T1000 (cell line): Measurements from ENCODE around the gene FRMPD4.

ENCODE experiments used
- DNase-seq: peaks from one replicate; lab custom pipeline; 2025; ENCODE audit warnings: mixed read lengths; lab: John Stamatoyannopoulos, UW

FRMPD4 gene

DNA sequence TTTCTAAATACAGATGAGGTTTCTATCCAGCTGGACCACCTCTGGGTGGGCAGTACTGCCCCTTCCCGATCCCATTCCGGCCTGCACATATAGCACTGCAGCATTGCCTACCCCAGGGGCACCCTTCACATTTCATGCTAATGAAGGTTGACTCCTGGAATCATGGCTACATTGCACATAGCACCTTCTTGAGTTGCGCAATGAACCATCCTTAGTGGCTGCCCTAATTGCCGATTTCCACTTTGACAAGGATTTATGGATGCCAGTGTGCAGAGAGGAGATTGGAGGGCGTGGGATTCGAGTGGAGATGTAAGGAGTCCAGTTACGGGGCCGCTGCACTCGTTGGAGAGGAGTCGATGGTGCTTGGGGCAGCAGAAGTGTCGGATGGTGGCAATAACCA is 229.0 kb downstream of the FRMPD4 start:
- DNase-seq = no peak

DNA sequence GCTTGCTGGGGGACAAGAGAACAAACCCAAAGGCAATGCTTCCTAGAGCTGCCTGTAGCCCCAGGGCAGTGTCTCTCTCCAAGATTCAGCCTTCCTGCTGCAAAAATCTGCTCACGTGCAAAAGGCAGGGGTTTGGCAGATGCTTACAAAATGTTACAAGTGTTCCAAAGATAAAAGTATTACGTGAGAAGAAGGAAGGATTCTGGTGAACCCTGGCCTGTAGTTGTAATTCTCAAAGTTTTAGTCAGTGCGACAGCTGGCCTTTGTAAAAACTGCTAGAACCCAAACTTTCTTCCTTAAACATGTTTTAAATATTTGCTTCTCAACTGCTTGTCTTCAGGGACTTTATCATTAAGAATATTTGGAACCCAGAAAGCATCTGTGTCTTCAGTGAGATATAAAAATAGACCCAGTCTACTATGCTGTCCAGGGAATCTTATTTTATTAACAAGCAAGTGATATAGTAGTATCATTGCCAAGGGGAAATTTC is 232.3 kb downstream of the FRMPD4 start:
- no peak for DNase-seq

DNA sequence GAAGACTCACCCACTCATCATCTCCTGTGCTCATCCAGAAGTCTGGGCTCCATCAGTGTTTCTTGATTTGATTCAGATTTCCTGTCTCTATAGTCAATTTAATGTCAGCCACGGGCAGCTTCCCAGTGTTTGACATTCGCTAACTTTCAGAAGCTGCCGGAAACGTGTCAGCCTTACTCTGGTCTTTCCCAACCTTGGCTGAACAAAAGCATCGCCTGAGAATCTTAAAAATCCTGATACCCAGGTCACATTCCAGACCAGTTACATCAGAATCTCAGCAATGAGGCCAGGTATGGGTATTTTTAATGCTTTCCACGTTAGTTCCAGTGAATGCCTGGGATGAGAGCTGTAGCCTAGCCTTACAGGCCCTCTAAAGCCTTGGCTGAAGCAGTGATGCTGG is 233.8 kb downstream of the FRMPD4 start:
- DNase-seq = no peak

DNA sequence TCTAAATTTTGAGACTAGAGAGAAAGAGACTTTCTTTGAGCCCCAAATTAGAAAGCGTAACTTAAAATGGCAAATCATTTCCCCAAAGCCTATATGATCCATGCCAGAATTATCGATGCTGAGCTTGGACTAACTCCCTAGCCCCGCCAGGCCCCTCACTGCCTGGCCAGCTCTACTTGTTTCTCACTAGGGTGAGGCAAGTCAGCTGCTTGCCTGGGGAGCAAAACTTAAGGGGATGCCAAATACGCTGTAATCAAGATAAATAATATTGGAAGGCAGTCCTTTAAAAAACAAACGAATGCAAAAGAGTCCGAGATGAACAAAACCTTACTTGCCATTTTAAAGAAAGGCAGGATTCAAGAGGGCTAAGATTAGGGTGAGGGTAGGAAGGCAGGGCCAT is 236.0 kb downstream of the FRMPD4 start:
- no peak for DNase-seq

DNA sequence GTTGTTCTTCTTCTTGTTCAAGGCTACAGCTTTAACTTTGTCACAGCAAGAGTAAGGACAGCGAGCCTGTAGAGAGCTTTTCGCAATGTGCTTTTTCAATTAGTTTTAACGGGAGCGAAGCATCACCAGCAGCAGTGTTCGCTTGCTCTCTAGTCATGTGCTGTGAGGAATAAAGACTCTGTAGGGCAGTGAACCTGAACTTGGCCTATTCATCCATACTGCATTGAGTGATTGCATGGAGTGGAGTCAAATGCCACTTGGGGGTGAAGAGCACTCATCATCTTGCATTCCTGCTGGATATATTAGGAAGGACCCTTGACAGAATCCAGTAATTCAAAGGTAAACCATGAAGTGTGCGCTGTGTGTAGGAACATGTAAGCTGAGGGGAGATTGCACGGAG is 240.0 kb downstream of the FRMPD4 start:
- no peak for DNase-seq

DNA sequence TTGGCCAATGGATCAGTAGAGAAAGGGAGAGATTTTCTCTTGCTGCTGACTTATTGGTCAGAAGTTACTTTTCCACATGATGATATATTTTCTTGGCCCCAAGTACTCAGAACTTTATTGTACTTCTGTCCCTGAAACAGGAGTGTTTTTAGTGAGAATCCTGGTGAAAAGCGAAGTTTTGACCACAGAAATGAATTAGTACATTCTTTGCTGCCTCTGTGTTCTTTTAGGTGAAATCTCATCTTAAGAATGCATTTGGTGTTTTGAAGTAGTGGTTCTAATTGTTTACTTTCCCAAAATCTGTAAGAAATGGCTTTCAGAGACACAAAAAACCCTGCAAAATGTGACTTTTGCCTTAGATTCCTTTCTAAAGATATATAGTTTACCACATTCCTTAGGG is 240.4 kb downstream of the FRMPD4 start:
- no peak for DNase-seq

DNA sequence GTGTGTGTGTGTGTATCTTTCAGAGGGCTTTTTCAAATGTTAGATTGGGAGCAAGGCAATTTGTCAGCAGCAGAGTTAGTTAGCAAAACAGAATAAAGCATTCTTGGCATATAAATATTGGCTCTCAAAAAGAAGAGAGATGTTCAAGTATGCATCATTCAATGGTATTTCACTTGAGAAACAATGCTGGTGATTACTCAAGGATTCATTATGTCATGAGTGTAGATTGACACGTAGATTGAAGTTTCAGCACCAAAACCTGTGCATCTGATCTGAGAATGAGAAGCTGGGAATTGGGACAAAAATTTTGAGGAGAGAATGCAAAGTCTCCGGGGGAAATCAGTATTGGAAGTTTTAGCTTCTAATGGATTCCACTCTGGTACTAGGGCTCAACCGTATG is 241.4 kb downstream of the FRMPD4 start:
- DNase-seq = no peak

DNA sequence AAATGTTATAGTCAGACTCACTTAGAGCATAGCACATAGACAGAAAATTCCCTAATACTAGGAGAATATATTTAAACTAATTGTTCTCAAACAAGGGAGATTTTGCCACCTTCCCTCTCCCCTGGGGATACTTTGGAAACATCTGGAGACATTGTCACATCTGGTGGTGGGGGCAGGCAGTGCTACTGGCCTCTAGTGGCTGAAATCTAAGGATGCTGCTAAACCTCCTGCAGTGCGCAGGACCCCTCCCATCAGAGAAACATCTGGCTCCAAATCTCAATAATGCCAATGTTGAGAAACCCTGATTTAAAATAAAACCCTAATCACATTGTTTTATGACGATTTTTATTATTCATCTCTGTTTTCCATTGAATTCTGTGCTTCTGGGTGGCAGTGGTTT is 244.9 kb downstream of the FRMPD4 start:
- DNase-seq = no peak

DNA sequence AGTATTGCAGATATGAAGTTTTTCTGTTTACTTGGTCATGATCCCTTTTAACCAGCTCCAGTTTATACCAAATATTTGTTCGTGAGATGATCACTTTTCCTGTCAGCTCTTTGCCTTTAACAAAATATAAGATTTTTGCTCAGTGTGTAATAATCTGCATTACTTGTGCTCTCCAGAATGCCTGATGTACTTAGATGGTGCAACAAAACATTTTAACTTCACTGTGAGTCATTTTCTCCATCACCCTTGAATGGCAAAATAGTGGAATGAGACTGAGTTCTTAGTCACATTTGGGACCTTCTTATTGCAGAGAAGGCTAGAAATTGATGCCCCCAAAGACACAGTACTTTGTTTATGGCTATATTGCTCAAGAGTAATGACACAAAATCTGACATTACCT is 252.0 kb downstream of the FRMPD4 start:
- DNase-seq = no peak

DNA sequence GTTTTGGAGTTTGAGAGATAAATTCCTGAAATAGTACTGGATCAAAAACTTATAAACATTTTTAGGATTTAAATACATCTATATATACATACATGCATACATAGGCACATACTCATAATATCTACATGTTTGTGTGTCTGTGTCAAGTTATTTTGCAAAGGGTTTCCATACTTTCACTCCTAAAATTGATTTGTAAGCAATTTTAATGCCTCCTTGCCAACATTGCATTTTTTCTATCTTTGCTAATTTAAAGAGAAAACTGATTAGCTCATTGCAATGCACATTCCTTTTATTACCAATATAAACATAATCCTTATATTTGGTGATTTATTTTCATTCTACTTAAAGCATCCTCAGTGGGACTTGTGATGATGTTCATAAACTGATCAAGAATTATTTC is 258.3 kb downstream of the FRMPD4 start:
- no peak for DNase-seq

DNA sequence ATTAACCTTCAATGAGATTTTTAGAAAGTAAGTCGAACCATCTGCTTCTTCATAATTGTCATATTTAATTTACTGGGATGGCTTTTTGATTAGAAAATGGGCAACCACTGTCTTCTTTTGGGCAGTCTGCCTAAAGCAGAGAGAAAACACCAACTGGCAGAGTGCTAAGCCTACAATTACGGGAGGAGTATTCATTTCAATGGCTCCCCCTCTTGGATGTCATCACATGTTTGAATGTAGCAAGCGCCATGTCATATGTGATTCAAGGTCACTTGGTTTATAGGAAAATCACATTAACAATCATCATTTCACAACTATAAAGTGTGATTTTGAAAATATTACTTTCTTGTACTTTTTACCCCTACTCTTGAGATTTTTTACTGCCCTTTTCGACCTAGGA is 261.9 kb downstream of the FRMPD4 start:
- no peak for DNase-seq

DNA sequence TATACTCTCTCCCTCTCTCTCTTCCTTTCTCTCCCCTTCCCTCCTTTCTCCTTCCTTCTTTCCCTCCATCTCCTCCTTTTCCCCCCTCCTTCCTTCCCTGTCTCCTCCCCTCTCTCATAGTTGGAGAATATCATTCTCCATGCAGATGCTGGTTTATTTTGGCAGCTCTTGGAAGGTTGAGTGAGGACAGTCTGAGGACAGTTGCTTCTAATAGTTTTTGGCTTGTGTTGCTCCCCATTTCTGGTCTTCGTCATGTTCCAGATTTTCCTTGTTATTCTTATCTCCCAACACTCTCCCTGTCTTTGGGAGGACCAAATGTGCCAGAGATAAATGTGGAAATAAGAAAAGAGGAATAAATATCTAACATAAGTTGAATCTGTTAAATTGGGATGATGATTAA is 263.0 kb downstream of the FRMPD4 start:
- no peak for DNase-seq

DNA sequence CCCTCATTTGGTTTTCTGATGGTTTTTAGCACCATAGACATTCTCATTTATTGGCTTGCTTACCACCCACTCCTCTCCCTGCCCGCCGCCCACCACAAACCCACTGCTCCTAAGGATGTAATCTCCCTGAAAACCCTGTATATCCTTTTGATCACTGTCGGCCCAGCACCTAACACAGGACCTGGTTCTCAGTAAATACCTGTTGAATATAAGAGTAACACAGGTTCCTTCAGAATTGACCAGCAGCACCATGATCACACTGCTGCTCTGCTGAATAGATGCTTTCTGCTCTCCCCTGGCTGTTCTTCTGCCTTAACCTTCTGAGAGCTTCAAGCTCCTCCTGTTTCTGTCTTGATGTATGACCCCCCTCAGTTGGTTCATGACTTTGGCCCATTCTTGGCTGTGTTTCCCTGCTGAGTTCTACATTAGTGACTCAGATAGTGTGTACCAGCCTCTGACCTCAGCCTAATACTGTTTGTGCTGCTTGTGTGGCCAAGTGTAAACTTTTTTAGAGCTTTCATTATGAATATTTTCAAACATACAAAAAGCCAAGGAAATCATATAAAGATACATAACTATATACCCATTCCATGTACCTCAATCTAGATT is 265.3 kb downstream of the FRMPD4 start:
- DNase-seq = no peak

DNA sequence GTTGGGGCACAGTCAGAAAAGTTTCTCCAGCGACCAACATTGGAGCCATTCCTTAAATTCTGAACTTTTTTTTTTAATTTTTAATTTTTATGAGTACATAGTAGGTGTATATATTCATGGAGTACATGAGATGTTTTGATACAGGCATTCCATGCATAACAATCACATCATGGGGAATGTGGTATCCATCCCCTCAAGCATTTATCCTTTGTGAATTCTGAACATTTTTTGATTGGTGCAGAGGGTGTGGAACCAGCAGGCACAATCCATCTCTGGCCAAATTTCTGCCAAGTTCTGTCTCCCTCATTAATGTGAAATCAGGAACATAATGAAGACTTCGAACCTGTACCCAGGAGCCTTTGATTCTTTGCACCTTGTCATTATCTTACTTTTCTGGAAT is 267.0 kb downstream of the FRMPD4 start:
- DNase-seq = no peak

DNA sequence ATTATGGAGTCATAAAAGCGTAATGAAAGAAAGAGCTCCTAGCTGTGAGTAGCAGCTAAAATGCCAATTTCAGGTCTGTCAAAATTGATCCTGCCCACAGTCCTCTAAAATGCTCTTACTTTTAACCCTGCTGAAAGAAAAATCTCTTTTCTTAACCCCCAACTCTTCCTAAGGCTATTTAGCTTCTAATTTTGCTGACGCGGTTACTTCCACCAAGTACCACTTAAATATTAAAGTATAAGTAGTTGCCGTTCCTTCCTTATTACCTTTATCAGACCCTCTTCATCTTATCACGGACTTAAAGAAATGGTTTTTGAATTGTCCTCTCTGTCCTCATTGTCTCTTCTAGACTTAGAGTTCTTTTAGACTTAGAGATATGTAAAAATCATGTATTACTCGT is 272.2 kb downstream of the FRMPD4 start:
- no peak for DNase-seq

DNA sequence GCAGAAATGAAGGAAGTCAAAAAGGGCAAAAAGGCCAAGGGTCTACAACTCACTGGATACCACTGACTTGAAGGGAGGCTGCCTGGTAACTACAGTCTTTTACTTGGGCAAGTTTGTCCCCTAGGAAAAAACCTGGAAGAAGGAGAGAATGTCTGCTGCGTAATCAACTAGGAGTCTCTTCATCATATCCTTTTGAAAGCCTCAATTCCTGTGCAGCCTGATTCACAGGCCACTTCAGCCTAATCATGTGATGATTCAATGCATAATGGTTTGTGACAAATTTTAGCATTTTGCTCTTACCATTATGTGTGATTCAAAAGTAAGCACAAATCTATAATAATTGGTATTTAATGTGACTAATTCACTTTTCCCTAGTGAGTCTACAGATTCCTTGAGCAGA is 273.6 kb downstream of the FRMPD4 start:
- DNase-seq = no peak

DNA sequence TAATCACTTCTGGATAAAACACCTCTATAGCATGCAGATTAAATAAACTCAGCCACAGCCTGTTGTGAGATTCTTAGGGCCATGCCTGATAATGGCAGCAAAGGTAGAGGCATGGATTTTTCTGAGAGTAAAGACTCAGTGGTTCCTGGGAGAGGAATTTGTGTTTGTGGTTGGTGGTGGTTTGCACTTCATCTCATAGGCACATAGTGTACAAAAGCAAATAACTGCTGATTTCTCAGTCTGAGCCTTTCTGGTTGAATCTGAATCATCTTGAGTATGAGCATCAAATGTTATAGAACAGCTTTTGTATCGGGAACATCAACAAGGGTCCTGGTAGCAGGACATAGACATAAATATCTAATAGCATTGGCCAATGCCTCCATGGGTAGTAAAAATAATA is 274.3 kb downstream of the FRMPD4 start:
- DNase-seq = no peak

DNA sequence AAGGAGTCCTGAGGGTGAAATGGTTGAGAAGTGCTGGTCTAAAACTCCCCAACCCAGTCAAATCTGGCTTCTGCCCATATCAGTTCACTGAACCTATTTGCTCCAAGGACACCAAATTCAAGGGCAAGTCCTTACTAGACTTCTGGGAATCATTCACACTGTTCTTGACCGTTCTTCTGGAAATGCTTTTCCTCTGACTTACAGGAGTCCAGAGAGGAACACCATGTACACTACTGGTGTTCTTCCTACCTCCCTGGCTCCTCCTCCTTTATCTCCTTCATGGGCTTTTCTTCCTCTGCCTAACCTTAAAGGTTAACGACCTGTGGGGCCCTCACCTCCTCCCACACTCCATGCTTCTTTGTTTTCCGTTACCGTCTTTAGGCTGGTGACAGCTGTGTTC is 281.3 kb downstream of the FRMPD4 start:
- no peak for DNase-seq

DNA sequence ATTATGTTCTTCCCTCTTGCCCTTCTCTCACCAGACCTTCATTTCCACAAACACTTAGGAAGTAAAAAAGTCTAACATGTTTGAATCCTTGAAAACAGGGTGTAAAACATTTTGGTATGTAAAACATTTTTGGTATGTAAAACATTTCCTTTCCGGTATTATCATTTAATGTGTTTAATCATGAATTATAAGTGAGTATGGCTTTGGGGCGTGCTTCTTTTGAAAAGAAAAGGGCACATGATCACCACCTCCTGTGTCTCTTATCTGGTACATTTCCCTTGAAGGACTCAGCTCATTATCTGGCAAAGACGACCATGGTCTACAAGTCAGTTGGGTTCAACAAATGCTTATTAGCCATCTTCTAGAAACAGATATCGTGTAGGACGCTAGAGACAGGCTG is 283.6 kb downstream of the FRMPD4 start:
- DNase-seq = no peak

DNA sequence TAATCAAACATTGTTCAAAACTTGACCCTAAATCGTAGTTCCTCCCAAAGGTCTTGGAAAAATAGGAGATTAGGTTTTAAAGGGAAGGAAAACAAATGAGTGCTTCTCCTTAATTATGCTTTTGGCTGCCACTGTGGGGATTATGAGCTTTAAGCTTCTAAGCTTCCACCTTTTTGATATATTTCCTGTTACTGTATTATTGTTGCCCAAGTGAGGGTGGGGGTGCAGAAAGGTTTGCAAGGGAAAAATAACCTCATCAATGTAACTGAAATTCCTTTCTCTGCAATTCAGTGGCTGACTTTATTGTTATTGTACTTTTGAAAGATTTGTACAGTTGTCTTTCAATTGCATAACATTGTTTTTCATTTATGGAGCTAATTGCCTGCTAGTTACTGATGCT is 285.1 kb downstream of the FRMPD4 start:
- DNase-seq = no peak

DNA sequence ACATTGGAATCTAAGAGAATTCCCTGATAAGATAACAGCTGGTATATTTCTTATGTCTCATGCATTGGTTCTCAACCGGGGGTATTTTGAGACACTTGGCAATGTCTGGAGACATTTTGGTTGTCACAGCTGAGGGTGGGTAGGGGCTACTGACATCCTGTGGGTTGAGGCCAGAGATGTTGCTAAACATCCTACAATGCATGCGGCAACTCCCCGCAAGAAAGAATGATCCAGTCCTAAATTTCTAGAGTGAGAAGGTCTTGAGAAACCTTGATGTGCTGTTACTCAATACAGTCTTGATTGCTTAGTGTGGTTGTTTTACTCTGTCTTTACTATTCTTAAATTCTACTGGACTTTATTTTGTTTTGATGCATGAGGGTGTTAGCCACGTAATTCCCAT is 287.2 kb downstream of the FRMPD4 start:
- no peak for DNase-seq

DNA sequence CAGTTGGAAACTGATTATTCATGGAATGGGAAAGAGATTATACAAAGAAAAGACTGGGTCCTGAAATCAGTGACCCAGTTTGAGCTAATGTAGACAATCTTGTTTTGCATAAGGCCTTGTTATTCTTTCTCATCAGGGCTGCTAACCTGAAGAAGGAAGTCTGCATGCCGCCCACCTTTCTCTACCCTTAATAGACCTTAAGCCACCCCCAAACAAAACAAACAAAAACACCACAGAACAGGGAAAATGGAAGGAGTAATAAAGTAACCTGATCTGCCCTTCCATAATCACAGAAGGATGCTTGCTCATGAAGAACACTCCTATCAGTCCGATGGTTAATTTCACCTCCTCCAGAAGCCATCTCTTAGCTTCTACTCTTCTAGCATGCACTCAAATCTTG is 288.1 kb downstream of the FRMPD4 start:
- no peak for DNase-seq

DNA sequence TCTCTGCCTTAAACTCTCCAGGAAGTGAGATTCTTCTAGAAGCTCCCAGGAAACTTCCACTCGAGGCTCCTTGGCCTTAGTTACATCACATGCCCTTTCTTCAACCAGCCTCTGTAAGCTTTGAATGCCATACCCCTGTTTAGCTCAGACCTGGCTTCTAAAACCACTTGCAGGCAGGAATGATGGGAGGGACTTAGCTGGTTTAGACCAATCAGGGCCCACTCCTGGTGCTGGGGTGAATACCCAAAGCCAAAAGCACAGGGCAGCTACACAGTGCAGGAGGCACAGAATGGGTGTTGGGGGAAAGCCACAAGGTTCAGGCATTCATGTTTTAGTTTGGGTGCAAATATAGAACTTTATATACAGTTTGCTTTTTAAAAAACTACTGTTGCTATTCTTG is 296.2 kb downstream of the FRMPD4 start:
- no peak for DNase-seq

DNA sequence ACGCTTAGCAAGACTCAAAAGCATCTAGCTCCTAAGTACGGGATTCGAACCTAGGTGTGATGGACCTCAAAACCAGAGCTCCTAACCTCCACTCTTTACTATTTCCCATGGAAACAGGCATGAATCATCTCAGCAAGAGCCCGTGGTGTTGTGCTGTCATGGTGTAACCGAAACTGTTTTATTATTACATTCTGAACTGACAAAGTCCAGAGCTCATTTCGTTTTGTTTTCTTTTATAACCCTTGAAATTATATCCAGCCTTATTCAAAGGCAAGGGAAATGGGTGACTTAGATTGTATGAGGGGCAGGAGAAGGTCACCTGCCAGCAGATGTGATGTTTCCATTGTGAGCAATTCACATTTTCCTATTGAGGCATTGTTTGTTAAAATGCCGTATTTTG is 301.1 kb downstream of the FRMPD4 start:
- DNase-seq = no peak

DNA sequence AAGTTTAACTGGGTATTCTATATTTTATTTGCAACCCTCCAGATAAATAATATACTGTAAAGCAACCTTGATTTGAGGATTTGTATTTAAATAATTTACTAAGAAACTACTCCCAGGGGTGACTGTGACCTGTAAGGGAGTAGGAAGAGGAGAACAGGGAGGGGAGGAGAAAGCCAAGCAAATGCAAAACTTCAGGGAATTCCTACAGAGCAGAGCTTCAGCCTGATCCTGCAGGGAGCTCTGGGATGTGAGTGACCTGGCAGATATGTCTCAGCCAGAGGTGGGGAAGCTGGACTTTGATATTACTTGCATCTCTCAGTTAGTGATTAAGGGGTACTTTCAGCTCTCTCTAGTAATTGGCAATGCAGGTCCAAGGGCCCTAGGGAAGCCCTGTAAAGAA is 302.0 kb downstream of the FRMPD4 start:
- no peak for DNase-seq
